LNCaP clone FGC (cell line): ENCODE data around the gene ARHGAP18.

Experiments
- DNase-seq: peaks from one replicate; pipeline ENCODE4 v3.0.0-alpha.2; 2011; ENCODE audit warnings: low read depth
- H3K4me3 ChIP-seq: 2 replicates; pipeline ENCODE4 v1.5.1; 2011; ENCODE audit warnings: mild to moderate bottlenecking, low read depth, low read length, control low read depth
- TF ChIP-seq, protein P1 (sequence below): IDR thresholded peaks from 2 replicates; pipeline ENCODE4 v1.5.1; 2012; ENCODE audit warnings: mild to moderate bottlenecking; ENCODE audit not compliant: control insufficient read depth, insufficient read depth; ENCODE audit errors: extremely low read depth

The ARHGAP18 gene

GRCh38 chr6:129607581-129608186 is 102.3 kb downstream of the ARHGAP18 start:
- H3K4me3 ChIP-seq = no peak overlapping the region
- no peak for DNase-seq
- TF ChIP-seq, protein P1, sequence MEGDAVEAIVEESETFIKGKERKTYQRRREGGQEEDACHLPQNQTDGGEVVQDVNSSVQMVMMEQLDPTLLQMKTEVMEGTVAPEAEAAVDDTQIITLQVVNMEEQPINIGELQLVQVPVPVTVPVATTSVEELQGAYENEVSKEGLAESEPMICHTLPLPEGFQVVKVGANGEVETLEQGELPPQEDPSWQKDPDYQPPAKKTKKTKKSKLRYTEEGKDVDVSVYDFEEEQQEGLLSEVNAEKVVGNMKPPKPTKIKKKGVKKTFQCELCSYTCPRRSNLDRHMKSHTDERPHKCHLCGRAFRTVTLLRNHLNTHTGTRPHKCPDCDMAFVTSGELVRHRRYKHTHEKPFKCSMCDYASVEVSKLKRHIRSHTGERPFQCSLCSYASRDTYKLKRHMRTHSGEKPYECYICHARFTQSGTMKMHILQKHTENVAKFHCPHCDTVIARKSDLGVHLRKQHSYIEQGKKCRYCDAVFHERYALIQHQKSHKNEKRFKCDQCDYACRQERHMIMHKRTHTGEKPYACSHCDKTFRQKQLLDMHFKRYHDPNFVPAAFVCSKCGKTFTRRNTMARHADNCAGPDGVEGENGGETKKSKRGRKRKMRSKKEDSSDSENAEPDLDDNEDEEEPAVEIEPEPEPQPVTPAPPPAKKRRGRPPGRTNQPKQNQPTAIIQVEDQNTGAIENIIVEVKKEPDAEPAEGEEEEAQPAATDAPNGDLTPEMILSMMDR = no peak

DNA sequence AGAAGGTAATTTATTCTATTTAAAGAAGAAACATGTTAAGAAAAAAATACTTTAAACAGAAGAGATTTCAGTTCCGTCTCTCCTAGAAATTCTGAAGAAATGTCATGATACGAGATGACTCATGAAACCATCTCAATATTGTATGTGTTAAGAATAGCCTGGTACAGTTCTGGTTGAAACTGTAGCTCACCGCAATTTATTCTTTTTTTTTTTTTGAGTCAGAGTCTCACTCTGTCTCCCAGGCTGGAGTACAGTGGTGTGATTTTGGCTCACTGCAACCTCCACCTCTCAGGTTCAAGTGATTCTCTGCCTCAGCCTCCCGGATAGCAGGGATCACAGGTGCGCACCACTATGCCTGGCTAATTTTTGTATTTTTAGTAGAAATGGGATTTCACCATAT is 103.3 kb downstream of the ARHGAP18 start:
- no peak for DNase-seq
- H3K4me3 ChIP-seq = no peak overlapping the region
- TF ChIP-seq, protein P1 = no peak

- no peak overlapping the region for H3K4me3 ChIP-seq
- no peak for DNase-seq
- TF ChIP-seq, protein P1 = no peak
These were observed 104.0 kb downstream of the ARHGAP18 start for GRCh38 chr6:129605967-129606366.

- DNase-seq = no peak
- H3K4me3 ChIP-seq = no peak overlapping the region
- TF ChIP-seq, protein P1 = no peak
These were observed 104.9 kb downstream of the ARHGAP18 start for GRCh38 chr6:129605095-129605494.

- no peak overlapping the region for H3K4me3 ChIP-seq
- TF ChIP-seq, protein P1 = no peak
- DNase-seq = no peak
These were observed 105.7 kb downstream of the ARHGAP18 start for GRCh38 chr6:129604321-129604720.

DNA sequence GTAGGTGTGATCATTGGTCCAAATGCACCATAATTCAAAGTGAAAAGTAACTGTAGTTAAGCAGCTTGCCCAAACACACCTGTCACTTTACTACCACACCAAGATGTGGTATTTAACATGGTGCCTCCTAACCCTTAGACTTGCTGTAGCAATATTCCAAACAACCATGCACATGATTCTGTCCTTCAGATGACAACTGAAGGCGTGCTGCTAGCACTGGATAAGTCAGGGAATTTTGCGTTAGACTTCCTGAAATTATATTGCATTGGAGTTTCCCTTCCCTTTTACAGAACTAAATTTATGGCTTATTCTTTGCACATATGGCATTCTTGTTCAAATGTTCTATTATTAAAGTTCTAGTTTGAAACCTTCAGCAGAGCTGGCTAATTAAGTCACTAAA is 106.2 kb downstream of the ARHGAP18 start:
- TF ChIP-seq, protein P1 = no peak
- H3K4me3 ChIP-seq = no peak overlapping the region
- no peak for DNase-seq

DNA sequence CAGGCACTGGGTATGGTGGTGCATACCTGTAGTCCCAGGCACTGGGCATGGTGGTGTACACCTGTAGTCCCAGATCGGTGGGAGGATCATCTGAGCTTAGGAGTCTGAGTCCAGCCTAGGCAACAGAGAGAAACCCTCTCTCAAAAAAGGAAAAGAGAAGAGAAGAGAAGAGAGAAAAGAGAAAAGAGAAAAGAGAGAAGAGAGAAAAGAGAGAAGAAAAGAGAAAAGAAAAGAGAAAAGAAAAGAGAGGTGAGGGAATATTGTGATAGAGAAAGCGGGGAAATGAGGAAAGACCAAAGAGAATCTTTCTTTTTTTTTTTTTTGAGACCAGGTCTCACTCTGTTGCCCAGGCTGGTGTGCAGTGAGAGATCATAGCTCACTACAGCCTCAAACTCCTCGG is 108.7 kb downstream of the ARHGAP18 start:
- DNase-seq = no peak
- TF ChIP-seq, protein P1 = no peak
- H3K4me3 ChIP-seq = no peak overlapping the region
